ENCODE measurements around the gene CALD1. TPM values are rescaled to one million over a fixed set of nuclear protein-coding genes. Genes with fewer than 3 reads are reported as not detected.

Gene CALD1
- total and polyA plus RNA-seq, 2 experiments from 2014 or later = 22.6 to 135 TPM

GRCh38 chr7:134827889-134828288 lies 48.5 kb downstream of the CALD1 start:
- no peaks in the 10 kb centered on the region for H3K36me3 ChIP-seq
- DNase-seq (ENCODE audit: low read depth in 1 of 2, low spot score in 1 of 2) = peak in 1 of 2 donors; percentile 94
- no peaks in the 10 kb centered on the region for H3K9me3 ChIP-seq (ENCODE audit: low read depth)
- H3K4me3 ChIP-seq = no peak overlapping the region
- no peak overlapping the region for H3K27ac ChIP-seq
- H3K4me1 ChIP-seq (ENCODE audit: low read depth) = no peaks in the 10 kb centered on the region
- no peak for TF ChIP-seq CTCF (IDR thresholded peaks at IDR 0.05; ENCODE audit: low read depth, low read length)
- no peaks in the 10 kb centered on the region for H3K27me3 ChIP-seq

DNA sequence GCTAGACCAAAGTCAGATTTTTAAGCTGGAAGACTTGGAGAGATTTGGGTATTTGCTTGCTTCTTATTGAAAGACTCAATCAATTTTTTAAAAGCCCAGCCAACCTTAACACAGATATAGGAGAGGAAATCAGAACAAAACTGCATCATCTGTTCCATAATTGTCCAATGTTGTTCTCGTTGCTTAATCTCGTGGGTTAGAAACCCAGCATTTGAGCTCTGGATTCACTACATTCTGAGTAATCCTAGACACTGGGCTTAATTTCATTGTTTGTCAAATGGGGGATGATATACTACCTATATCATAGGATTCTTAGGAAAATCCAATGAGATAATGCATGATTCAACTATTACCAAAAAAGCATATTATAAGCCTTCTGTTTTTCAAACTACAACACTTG lies 48.9 kb downstream of the CALD1 start:
- H3K4me3 ChIP-seq = no peak overlapping the region
- no peaks in the 10 kb centered on the region for H3K4me1 ChIP-seq (ENCODE audit: low read depth)
- H3K9me3 ChIP-seq (ENCODE audit: low read depth) = no peaks in the 10 kb centered on the region
- no peaks in the 10 kb centered on the region for H3K27me3 ChIP-seq
- peak in 1 of 2 donors; percentile 50 for DNase-seq (ENCODE audit: low read depth in 1 of 2, low spot score in 1 of 2)
- no peaks in the 10 kb centered on the region for H3K36me3 ChIP-seq
- H3K27ac ChIP-seq = no peak overlapping the region
- no peak for TF ChIP-seq CTCF (IDR thresholded peaks at IDR 0.05; ENCODE audit: low read depth, low read length)

- H3K9me3 ChIP-seq (ENCODE audit: low read depth) = no peaks in the 10 kb centered on the region
- no peak for DNase-seq (ENCODE audit: low read depth in 1 of 2, low spot score in 1 of 2)
- peaks cover 5% of the 10 kb centered on the region for H3K4me1 ChIP-seq (ENCODE audit: low read depth)
- no peaks in the 10 kb centered on the region for H3K27me3 ChIP-seq
- TF ChIP-seq CTCF (IDR thresholded peaks at IDR 0.05; ENCODE audit: low read depth, low read length) = no peak
- H3K36me3 ChIP-seq = no peaks in the 10 kb centered on the region
- no peak overlapping the region for H3K27ac ChIP-seq
- no peak overlapping the region for H3K4me3 ChIP-seq
Measured at GRCh38 chr7:134829380-134829986, 50.0 kb downstream of the CALD1 start.

DNA sequence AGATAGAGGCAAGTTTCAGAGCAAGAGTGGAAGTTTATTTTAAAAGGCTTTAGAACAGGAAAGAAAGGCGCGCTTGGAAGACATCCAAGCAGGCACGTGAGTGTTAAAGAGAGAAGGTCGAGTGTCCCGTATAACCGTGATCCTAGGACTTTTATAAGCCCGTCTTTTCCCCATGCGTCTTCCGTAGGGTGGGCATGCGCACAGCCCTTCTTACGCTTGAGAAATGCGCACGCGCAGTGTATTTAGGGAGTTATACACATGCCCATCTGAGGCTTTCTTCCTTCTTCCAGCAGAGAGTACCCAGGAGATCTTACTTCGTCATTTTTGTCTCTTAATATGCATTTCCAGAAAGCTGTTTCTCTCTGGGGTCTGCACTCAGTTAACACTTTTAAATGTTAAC lies 52.4 kb downstream of the CALD1 start:
- Histone ChIP-seq H3K9me3 (ENCODE audit: low read depth) (no peaks in the 10 kb centered on the region), H3K4me1 (ENCODE audit: low read depth) (peaks cover 12% of the 10 kb centered on the region), H3K4me3 (no peak overlapping the region), H3K27me3 (no peaks in the 10 kb centered on the region), H3K36me3 (no peaks in the 10 kb centered on the region), H3K27ac (peak overlapping the region; percentile 11)
- TF ChIP-seq CTCF (IDR thresholded peaks at IDR 0.05; ENCODE audit: low read depth, low read length) = no peak
- peak in 1 of 2 donors; percentile 53 for DNase-seq (ENCODE audit: low read depth in 1 of 2, low spot score in 1 of 2)

DNA sequence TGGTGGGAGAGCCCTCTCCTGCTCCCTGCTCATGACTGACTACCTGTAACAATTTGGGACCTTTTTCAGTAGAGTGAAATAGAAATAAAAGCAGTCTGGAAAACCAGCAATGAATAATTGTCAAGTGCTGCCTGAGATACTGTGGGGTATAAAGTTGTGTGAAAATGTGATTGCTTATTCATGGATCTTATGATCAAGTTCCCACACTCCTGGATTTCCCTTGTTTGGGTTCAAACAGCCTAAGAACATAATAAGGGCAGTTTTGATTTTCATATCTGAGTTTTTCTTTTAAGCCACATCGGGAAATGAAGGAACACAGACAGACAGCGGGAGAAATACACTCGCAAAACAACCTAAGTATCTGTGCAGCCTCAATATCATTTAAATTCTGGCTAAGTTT lies 52.9 kb downstream of the CALD1 start:
- TF ChIP-seq CTCF (IDR thresholded peaks at IDR 0.05; ENCODE audit: low read depth, low read length) = no peak
- Histone ChIP-seq H3K9me3 (ENCODE audit: low read depth) (no peaks in the 10 kb centered on the region), H3K36me3 (no peaks in the 10 kb centered on the region), H3K27ac (peak overlapping the region; percentile 11), H3K4me3 (no peak overlapping the region), H3K4me1 (ENCODE audit: low read depth) (peaks cover 12% of the 10 kb centered on the region), H3K27me3 (no peaks in the 10 kb centered on the region)
- DNase-seq (ENCODE audit: low read depth in 1 of 2, low spot score in 1 of 2) = no peak

Data from cardiac muscle cell (in vitro differentiated cells and primary cell).